Activated T-cell treated with anti-CD3 and anti-CD28 coated beads, Interleukin-2, amount 50 U/mL, for 4 hours (primary cell): ENCODE data around the gene PLA2G6. TPM values are rescaled to one million over a fixed set of nuclear protein-coding genes. Genes with fewer than 3 reads are reported as not detected.
"Not testable (repeated sequence)": the region's sequence is repeated elsewhere in the genome, so short reads cannot be mapped to it uniquely, and the experiment has no call there.

Experiments
- ATAC-seq, 2 donors: fragments of 200-7000 bp; cut with Tn5 transposase; one replicate each; pipeline ENCODE4 v1.10.0; 2021
- DNase-seq: peaks from one replicate; pipeline ENCODE4 v3.0.0-alpha.2; 2020
- H3K27me3 Mint-ChIP-seq: one replicate; pipeline ENCODE4 v1.8.0; 2021; ENCODE audit warnings: low read depth, mixed read lengths
- H3K36me3 Mint-ChIP-seq: one replicate; pipeline ENCODE4 v1.8.0; 2022; ENCODE audit warnings: mixed read lengths; ENCODE audit not compliant: insufficient read depth
- H3K4me1 Mint-ChIP-seq: one replicate; pipeline ENCODE4 v1.8.0; 2021; ENCODE audit warnings: low read depth, mixed read lengths
- H3K4me3 Mint-ChIP-seq: one replicate; pipeline ENCODE4 v1.8.0; 2021; ENCODE audit warnings: mild to moderate bottlenecking, moderate library complexity, mixed read lengths
- H3K9me3 Mint-ChIP-seq: one replicate; pipeline ENCODE4 v1.8.0; 2021; ENCODE audit warnings: mixed read lengths
- total RNA-seq, 3 donors: library from RNA; stranded (reverse); gene quantifications; one replicate each; pipeline ENCODE4 v1.2.1, GENCODE V29; 2021

Gene PLA2G6
- total RNA-seq, 3 donors from 2014 or later: 18.1 to 29.8 (median 22.0) TPM

- H3K27me3 Mint-ChIP-seq, ATAC-seq, DNase-seq, H3K4me3 Mint-ChIP-seq, H3K36me3 Mint-ChIP-seq, H3K9me3 Mint-ChIP-seq: not testable (repeated sequence)
- peaks cover 22% of the 10 kb centered on the region for H3K4me1 Mint-ChIP-seq
Observed at GRCh38 chr22:38146166-38146565, 35.5 kb downstream of the PLA2G6 start.

GRCh38 chr22:38144025-38144405, 37.6 kb downstream of the PLA2G6 start:
- Mint-ChIP-seq H3K36me3 (peaks cover 9% of the 10 kb centered on the region), H3K4me1 (peaks cover 20% of the 10 kb centered on the region), H3K4me3 (no peak overlapping the region), H3K27me3 (no peaks in the 10 kb centered on the region), H3K9me3 (no peaks in the 10 kb centered on the region)
- no peak for ATAC-seq
- no peak for DNase-seq

- Mint-ChIP-seq H3K27me3 (no peaks in the 10 kb centered on the region), H3K9me3 (no peaks in the 10 kb centered on the region), H3K4me3 (no peak overlapping the region), H3K36me3 (peaks cover 11% of the 10 kb centered on the region), H3K4me1 (peaks cover 11% of the 10 kb centered on the region)
- DNase-seq (no peak), ATAC-seq (no peak)
Observed at GRCh38 chr22:38142606-38143005, 39.0 kb downstream of the PLA2G6 start.

DNA sequence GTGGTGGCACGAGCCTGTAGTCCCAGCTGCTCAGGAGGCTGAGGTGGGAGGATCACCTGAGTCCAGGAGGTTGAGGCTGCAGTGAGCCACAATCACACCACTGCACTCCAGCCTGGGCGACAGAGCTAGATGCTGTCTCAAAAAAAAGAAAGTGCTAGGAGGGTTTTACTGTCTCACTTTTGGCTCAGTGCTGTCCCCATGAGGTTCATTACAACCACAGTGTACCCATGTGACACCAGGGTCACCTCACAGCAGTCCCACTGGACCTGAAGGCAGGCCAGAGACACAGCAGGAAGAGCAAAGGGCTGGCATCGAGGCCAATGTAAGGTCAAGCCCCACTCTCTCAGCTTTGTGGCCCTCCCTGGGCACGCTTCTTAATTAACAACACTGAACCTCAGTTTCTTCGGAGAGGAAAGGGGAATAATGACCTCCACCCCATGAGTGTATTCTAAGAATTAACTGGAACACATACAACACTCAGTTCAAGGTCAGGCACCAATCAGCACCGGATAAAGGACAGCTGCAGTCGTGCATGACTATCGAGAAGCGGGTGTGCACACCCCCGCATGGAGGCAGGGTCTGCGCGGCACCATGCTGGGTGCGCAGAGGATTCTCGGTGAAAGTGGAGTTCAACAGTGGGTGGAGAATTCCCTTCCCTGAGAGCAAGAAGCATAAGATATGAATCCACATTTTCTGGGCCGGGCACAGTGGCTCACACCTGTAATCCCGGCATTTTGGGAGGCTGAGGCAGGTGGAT, 40.2 kb downstream of the PLA2G6 start:
- no peak for ATAC-seq
- Mint-ChIP-seq H3K27me3 (no peaks in the 10 kb centered on the region), H3K4me1 (peaks cover 6% of the 10 kb centered on the region), H3K9me3 (no peaks in the 10 kb centered on the region), H3K36me3 (peaks cover 11% of the 10 kb centered on the region), H3K4me3 (no peak overlapping the region)
- no peak for DNase-seq

DNA sequence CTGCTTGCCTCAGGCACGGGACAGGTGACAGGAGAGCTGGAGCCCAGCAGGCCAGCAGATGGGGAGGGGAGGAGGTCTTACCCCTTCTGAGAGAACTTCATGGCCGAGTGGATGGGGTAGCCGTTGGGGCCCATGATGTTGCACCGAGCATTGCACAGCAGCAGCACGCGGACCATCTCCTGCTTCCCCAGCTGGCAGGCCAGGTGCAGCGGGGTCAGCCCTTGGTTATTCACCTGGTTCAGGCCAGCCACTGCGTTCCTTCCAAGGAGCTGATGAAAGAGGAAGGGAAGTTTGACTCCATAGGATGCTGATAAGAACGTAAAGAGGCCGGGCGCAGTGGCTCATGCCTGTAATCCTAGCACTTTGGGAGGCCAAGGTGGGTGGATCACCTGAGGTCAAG, 41.7 kb downstream of the PLA2G6 start:
- ATAC-seq: no peak

GRCh38 chr22:38138961-38139360, 42.7 kb downstream of the PLA2G6 start:
- DNase-seq (no peak), ATAC-seq (no peak)
- Mint-ChIP-seq H3K9me3 (no peaks in the 10 kb centered on the region), H3K4me1 (peaks cover 6% of the 10 kb centered on the region), H3K36me3 (peaks cover 26% of the 10 kb centered on the region), H3K27me3 (no peaks in the 10 kb centered on the region), H3K4me3 (no peak overlapping the region)

More for the DNA sequence above, 41.7 kb downstream of the PLA2G6 start:
- DNase-seq: no peak
- H3K9me3 Mint-ChIP-seq: no peaks in the 10 kb centered on the region
- no peaks in the 10 kb centered on the region for H3K27me3 Mint-ChIP-seq
- H3K4me3 Mint-ChIP-seq: no peak overlapping the region
- H3K36me3 Mint-ChIP-seq: peaks cover 23% of the 10 kb centered on the region
- peaks cover 6% of the 10 kb centered on the region for H3K4me1 Mint-ChIP-seq

GRCh38 chr22:38137876-38138687, 43.5 kb downstream of the PLA2G6 start:
- DNase-seq (no peak), ATAC-seq (no peak)
- Mint-ChIP-seq H3K4me3 (no peak overlapping the region), H3K9me3 (no peaks in the 10 kb centered on the region), H3K27me3 (no peaks in the 10 kb centered on the region), H3K36me3 (peaks cover 22% of the 10 kb centered on the region), H3K4me1 (peaks cover 2% of the 10 kb centered on the region)

- no peak for ATAC-seq
- peaks cover 25% of the 10 kb centered on the region for H3K36me3 Mint-ChIP-seq
- H3K9me3 Mint-ChIP-seq: no peaks in the 10 kb centered on the region
- no peak for DNase-seq
- no peaks in the 10 kb centered on the region for H3K27me3 Mint-ChIP-seq
- no peaks in the 10 kb centered on the region for H3K4me1 Mint-ChIP-seq
- no peak overlapping the region for H3K4me3 Mint-ChIP-seq
Observed at GRCh38 chr22:38136607-38137006, 45.0 kb downstream of the PLA2G6 start.

DNA sequence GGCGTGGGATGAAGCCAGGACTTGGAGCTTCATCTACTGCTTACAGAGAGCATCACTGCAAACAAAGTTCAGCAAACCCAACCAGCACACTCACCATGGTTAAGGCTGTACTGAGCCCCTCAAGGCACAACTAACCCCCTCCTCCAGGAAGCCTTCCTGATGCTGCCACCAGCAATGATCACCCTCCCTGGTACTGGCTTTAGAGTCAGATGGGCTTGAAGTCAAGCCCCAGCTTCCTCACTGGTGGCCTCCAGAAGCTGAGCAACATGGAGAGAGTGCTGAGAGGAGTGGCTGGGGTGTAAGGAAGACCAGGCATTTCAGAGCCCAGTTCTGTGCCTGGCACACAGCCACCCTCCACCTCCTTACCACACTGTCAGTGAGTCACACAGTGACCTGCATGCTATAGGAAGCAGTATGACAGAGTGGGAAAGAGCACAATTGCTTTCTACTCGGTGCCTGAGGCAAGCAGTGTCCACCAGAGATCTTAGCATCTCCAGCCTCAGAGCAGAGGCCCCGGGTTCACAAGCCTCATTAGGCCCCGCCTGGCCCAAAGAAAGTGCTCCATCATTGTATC, 46.4 kb downstream of the PLA2G6 start:
- Mint-ChIP-seq H3K4me3 (no peak overlapping the region), H3K27me3 (no peaks in the 10 kb centered on the region), H3K4me1 (no peaks in the 10 kb centered on the region), H3K9me3 (no peaks in the 10 kb centered on the region), H3K36me3 (peaks cover 25% of the 10 kb centered on the region)
- no peak for ATAC-seq
- DNase-seq: no peak

DNA sequence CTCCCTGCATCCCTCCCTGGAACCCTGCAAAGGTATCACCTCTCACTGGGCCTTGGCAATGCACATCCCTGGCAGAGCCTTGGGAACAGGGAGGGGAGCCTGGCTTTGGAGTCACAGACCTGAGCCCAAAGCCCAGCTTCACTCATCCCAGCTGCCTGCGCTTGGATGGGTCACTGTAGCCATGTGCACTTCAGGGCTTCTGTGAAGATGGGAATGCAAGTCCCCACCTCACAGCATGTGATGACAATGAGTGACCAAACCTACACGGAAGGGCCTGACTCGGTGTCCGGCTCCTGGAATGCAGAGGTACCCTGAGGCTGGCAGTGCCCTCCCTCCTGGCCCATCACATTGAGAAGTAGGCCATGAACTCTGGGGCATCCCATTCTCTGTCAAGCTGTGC, 48.3 kb downstream of the PLA2G6 start:
- H3K36me3 Mint-ChIP-seq: peaks cover 21% of the 10 kb centered on the region
- no peaks in the 10 kb centered on the region for H3K9me3 Mint-ChIP-seq
- no peaks in the 10 kb centered on the region for H3K4me1 Mint-ChIP-seq
- no peaks in the 10 kb centered on the region for H3K27me3 Mint-ChIP-seq
- DNase-seq: no peak
- H3K4me3 Mint-ChIP-seq: no peak overlapping the region
- ATAC-seq: no peak

DNA sequence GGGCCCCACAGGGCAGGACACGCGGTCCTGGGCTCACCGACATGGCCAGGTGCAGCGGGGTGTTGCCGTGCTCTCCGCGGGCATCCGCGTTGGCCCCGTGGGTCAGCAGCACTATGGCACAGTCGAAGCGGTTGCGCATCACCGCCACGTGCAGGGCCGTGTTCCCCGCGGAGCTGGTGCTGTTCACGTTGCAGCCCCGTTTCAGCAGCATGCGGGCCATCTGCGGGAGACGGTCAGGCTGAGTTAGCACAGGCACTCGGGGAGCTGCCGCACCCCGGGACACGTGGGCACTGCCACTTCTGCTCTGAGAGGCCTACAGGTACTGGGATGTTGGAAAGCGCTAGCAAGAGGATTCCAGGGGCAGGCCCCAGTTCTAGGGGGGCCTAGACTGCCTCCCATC, 48.8 kb downstream of the PLA2G6 start:
- no peaks in the 10 kb centered on the region for H3K4me1 Mint-ChIP-seq
- H3K27me3 Mint-ChIP-seq: no peaks in the 10 kb centered on the region
- DNase-seq (no peak), ATAC-seq (no peak)
- H3K36me3 Mint-ChIP-seq: peaks cover 21% of the 10 kb centered on the region
- no peak overlapping the region for H3K4me3 Mint-ChIP-seq
- H3K9me3 Mint-ChIP-seq: no peaks in the 10 kb centered on the region

DNA sequence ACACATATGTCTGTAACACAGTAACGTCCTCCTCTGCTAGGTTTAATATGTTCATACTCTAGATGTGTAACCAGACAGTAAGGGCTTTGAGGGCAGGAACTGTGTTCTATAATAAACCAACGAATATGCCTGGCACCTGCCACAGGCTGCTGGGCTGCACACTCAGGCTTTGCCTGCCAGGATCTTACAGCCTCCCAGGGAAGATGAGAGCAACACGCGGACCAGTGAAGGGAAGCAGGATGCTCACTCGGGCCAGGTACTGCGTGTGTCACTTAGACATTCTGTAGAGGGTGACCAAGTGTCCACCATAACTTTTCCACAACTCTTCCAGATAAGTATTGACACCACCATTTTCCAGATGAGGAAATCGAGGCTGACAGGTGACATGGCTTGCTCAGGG, 49.5 kb downstream of the PLA2G6 start:
- ATAC-seq (no peak), DNase-seq (no peak)
- Mint-ChIP-seq H3K4me3 (no peak overlapping the region), H3K9me3 (no peaks in the 10 kb centered on the region), H3K36me3 (peaks cover 23% of the 10 kb centered on the region), H3K27me3 (no peaks in the 10 kb centered on the region), H3K4me1 (no peaks in the 10 kb centered on the region)

DNA sequence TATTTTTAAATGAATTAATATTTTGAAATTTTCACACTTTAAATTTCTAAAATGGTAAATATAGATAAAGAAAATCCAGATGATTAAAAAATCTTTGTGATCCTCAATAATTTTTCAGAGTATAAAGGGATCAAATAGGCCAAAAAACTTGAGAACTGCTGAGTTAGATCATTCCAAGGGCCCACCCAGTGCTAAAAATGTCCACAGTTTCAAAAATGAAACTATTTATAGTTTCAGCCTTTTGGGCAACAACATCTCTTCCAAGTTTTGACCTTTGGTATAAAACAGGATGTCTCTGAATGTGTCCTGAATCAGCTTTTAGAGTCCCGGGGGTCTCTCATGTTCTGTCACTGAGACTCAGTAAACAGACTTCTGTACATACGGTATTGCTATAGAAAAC, 50.2 kb downstream of the PLA2G6 start:
- Mint-ChIP-seq H3K4me3 (no peak overlapping the region), H3K4me1 (no peaks in the 10 kb centered on the region), H3K9me3 (no peaks in the 10 kb centered on the region), H3K36me3 (peaks cover 26% of the 10 kb centered on the region), H3K27me3 (no peaks in the 10 kb centered on the region)
- no peak for DNase-seq
- no peak for ATAC-seq

DNA sequence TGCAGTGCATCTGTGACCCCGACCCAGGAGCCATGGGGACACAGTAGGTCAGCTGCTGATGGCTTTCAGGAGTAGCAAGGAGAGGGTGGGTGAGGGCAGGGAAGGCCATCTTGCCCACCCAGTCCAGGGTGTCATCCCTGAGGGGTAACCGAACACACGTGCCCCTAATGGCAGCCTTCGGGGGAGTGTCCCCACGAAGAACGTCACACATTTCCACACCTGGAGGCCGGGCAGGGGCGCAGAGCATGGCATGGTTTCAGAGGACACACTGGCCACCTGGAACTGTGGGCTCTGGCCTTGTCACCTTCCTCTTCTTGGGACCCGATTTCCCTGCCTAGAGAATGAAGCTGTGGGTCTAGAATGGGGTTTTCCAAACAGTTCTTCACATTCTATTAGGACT, 51.8 kb downstream of the PLA2G6 start:
- no peaks in the 10 kb centered on the region for H3K27me3 Mint-ChIP-seq
- ATAC-seq (no peak), DNase-seq (no peak)
- H3K36me3 Mint-ChIP-seq: peaks cover 14% of the 10 kb centered on the region
- no peaks in the 10 kb centered on the region for H3K9me3 Mint-ChIP-seq
- H3K4me1 Mint-ChIP-seq: no peaks in the 10 kb centered on the region
- H3K4me3 Mint-ChIP-seq: no peak overlapping the region

GRCh38 chr22:38129021-38129420, 52.6 kb downstream of the PLA2G6 start:
- H3K9me3 Mint-ChIP-seq: no peaks in the 10 kb centered on the region
- ATAC-seq (no peak), DNase-seq (no peak)
- H3K4me1 Mint-ChIP-seq: peaks cover 1% of the 10 kb centered on the region
- H3K4me3 Mint-ChIP-seq: no peak overlapping the region
- H3K36me3 Mint-ChIP-seq: peaks cover 11% of the 10 kb centered on the region
- no peaks in the 10 kb centered on the region for H3K27me3 Mint-ChIP-seq
